Stimulated activated CD8-positive, alpha-beta memory T cell treated with anti-CD3 and anti-CD28 coated beads, Interleukin-15, amount 100 ng/mL, for 24 hours (primary cell): Measurements from ENCODE around the gene SZT2.

ENCODE experiments used
- DNase-seq: peaks from one replicate; pipeline ENCODE4 v3.0.0-alpha.2; 2020; ENCODE audit warnings: low read depth

Gene SZT2

DNA sequence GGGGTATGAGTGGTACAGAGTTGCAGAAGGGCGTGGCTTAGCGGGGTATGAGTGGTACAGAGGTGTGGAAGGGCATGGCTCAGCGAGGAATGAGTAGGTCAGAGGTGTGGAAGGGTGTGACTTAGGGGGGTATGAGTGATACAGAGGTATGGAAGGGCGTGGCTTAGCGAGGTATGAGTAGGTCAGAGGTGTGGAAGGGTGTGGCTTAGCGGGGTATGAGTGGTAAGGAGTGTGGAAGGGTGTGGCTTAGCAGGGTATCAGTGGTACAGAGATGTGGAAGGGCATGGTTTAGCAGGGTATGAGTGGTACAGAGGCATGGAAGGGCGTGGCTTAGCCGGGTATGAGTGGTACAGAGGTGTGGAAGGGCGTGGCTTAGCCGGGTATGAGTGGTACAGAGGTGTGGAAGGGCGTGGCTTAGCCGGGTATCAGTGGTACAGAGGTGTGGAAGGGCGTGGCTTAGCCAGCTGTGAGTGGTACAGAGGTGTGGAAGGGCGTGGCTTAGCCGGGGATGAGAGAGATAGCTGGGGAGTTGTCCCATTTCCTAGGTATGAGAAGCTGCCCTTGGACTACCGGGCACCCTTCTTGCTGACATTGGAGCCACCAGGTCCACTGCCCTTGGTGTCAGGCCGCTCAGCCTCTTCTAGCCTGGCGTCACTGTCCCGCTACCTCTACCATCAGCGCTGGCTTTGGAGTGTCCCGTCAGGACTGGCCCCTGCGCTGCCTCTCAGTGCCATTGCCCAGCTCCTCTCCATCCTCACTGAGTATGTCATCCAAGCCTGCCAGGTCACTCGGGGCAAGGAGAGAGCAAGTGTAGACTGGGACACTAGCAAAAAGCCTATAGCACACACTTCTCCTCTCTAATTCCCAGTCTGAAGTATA, 34.2 kb downstream of the SZT2 start:
- DNase-seq, result no peak

DNA sequence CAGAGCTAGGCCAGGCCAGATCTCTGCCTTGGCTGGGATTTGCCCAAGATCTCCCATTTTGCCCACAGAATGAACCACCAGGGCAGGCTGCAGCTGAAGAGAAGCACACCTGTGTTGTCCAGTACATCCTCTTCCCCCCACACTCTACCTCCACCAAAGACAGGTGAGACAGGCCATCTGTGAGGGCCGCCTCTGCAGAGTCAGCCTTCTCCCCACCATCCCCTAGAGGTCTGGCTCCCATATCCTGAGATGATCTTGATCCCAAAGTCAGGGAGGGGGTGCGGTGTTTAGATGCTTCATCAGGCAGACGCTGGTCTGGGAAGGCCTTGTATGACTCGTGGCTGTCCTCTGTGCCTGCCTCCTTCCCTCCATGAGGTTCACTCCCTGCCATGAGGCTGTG, 35.3 kb downstream of the SZT2 start:
- no peak for DNase-seq

GRCh38 chr1:43426221-43426620, 36.5 kb downstream of the SZT2 start:
- DNase-seq, result no peak

DNA sequence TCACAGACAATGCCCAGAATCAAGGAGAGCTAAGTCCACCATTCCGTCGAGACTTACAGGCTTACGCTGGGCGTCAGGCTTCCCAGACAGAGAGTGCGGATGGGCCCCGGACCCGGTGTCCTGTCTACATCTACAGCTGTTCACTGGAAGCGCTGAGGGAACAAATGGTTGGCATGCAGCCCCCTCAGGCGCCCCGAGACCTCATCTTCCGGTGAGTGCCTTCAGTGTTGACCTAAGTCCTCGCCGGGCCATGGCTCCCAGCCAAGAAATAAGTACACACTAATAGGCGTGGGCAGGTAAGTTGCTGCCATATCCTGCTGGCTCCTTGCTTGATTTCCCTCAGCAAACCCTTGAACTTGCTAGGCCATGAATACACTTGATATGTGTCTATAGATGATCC, 37.8 kb downstream of the SZT2 start:
- no peak for DNase-seq

DNA sequence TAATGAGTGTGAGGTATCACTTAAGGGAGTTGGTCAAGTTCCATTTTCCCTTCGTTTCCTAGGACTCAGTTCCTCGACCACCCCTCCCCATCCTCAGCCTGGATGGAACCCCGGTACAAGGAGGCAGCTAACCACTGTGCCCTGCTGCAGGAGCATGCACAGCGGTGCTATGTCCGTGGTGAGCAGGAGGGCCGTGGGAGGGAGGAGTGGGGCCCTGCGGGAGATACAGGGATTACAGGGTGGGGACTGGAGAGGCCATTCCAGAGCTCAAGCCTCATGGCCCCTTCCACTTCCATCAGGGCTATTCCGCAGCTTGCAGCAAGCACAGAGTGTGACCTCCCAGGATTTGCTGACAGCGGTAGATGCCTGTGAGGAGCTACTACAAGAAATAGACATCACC, 38.2 kb downstream of the SZT2 start:
- DNase-seq, result no peak

DNA sequence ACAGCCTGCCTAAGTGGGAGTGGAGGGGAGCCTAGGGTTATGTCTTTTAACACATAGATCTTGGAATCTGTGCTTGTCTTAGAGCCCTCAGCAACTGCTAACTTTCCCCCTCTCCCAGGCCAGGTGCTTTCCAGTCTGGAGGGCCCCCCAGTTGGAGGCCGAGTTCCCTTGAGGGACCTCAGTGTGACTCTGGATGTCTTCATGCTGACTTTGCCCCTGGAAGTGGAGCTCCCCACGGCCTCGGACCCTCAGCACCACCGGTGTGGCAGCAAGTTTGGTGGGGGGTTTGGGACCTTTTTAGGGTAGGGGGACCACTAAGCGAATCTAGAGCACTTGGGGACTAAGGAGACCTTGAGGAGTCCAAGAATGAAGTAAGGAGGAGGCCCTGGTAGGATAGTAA, 41.1 kb downstream of the SZT2 start:
- no peak for DNase-seq

GRCh38 chr1:43431676-43432075, 42.0 kb downstream of the SZT2 start:
- no peak for DNase-seq

DNA sequence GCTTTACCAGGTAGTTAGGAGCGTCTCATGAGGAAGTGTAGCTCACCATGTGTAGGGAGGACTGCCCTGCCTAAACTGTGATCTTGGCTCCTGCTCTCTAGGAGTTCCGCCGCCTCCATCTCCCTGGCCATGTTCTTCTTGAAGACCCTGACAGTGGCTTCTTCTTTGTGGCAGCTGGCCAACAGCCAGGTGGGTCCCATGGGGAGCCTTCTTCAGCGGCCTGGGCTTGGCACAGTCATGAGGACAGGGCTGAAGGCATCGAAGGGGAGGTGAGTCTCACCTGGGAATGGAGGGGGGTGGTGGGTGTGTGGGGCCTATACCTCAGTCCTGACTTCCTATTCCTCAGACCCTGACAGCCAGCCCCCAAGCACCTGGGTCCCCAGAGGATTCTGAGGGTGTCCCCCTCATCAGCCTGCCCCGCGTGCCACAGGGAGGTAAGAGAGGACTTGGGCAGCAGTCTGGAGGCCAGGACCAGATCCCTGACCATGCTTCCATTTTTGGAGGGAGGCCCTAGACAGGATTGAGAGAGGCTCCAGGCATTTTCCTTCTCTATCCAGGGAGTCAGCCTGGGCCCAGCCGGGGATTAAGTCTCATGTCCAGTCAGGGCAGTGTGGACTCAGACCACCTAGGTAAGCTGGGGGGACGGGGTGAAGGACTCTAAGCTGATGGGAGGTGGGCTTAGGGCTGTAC, 42.6 kb downstream of the SZT2 start:
- DNase-seq, result no peak

DNA sequence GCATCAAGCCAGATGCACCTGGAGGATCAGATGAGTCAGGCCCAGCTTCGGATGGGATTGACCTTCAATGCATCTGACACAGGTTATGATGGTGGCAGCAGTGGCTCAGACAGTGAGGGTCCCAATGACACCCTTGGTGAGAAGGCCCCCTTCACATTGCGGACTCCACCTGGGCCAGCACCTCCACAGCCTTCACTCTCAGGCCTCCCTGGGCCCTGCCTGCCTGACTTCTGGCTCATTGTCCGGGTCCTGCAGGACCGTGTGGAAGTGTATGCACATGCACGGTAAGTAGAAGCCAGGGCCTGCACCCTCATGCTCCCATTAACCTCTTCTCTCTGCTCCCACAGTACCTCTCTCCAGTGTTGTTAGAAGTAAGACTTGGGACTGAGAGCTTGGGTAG, 43.2 kb downstream of the SZT2 start:
- DNase-seq, result no peak

GRCh38 chr1:43434256-43434655, 44.6 kb downstream of the SZT2 start:
- no peak for DNase-seq

DNA sequence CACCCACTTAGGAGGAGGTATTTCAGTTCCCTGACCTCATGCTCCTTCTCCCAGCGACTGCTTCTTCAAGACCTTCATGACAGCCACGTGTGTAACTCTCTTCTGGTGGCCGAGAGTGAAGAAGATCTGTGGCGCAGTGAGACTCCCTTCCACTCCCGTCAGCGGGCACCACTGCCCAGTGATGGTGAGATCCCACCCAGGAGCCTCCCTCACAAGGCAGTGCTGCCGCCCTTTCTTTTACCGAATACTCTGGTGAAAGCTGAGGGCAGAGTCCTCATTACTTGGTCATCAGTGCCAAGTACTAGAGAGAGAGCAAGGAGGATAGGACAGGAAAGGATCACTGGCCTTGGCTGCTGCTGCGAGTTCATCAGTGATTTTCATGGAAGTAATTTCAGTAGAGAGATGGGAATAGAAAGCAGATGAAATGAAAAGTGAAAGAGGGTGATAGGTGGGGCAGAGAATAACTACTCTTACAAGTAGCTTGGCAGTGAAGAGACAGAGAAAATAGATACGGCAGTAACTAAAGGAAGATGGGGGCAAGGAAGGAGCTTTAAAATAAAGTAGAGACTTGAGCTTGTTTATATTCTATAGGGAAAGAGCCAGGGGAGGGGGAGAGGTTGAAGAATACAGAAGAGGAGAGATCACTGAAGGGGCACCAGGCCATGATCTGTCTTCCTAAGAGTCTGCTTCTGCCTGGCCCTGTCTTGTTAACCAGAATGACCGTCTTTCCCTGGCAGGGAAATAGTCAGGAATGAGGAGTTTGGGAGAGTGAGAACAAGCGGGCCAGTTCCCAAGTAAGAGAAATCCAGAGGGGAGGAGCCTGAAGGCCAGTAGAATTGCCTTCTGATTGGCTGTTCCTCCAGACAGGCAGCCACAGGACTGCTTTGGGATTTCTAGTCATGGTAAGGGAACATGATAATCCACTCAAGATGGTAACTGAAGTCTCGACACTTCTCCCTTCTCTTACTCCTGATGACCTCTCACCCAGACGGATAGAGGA, 45.7 kb downstream of the SZT2 start:
- DNase-seq, result no peak

DNA sequence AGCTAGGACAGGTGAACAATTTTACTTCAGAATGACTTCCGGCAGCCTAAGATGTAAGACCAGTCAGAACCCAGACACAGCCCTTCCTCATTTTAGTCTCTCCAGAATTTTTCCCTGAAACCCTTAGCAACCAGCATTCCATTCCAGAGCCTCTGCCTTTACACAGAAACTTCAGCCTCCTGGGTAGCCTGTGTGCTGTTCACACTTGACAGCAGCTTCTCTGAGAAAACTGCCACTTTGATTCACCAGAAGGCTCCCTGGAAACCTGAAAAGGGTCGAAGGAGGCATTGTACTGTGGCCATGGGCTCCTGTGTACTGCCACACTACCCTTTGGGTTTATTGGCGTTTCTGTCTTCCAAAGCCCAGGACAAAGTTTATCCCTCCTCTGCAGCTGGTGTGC, 46.7 kb downstream of the SZT2 start:
- DNase-seq, result no peak

GRCh38 chr1:43437031-43437973, 47.6 kb downstream of the SZT2 start:
- no peak for DNase-seq

GRCh38 chr1:43438006-43438405, 48.3 kb downstream of the SZT2 start:
- no peak for DNase-seq

- no peak for DNase-seq
These were observed 48.9 kb downstream of the SZT2 start for GRCh38 chr1:43438576-43438952.

GRCh38 chr1:43438953-43439581, 49.4 kb downstream of the SZT2 start:
- DNase-seq, result no peak

DNA sequence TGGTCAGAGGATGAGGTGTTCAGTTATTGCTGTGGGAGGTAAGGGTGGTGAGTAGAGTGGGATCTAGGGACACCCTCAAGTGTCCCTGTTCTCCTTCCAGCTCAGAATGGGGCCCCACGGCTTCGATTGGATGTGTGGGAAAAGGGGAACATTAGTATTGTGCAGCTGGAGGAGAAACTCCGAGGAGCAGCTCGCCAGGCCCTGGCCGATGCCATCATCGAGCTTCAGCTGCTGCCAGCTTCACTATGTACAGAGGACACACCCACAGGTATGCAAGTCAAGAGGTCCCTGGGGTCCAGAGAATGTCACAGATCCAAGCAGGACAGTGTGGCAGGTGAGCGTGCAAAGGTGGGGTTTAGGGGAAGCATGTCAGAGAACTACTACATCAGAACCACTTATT, 50.1 kb downstream of the SZT2 start:
- DNase-seq, result no peak

DNA sequence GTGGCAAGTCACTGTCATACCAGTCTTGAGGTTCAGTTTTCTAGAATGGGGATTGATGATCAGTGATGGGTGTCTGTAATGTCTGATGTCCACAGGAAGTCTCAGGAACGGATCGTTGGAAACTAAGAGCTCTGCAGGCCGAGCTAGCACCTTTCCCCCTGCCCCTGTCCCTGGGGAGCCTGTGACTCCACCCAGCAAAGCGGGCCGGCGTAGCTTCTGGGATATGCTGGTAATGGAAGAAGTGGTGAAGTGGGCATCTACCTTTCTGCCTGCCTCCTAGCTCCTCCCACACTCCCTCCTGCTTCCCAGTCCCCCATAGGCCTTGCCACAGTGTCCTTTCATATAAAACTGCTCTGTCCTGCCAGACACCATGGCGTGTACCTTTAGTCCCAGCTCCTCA, 50.7 kb downstream of the SZT2 start:
- no peak for DNase-seq

- no peak for DNase-seq
These were observed 51.6 kb downstream of the SZT2 start for GRCh38 chr1:43441166-43441893.
